Heart left ventricle (tissue), 16 donors: ENCODE data around the gene ETFB. TPM values are rescaled to one million over a fixed set of nuclear protein-coding genes. Genes with fewer than 3 reads are reported as not detected.

ENCODE experiments used
- ATAC-seq, 4 donors: fragments of 200-7000 bp; cut with Tn5 transposase; one replicate each; pipeline ENCODE4 v1.9.1; 2020 to 2022; ENCODE audit warnings: moderate library complexity in 4 of 4, mild to moderate bottlenecking in 3 of 4, moderate number of reproducible peaks in 1 of 4
- DNase-seq, 5 donors: peaks; one replicate each; pipeline ENCODE4 v3.0.0-alpha.2; 2020
- H3K27ac ChIP-seq, 12 donors: fragments of 200-600 bp; sonication (generic) in 4 of 12; one replicate each; pipeline versions ENCODE4 v1.5.0 to v1.8.0; 2016 to 2022; ENCODE audit warnings: mild to moderate bottlenecking in 2 of 12
- H3K27me3 ChIP-seq, 9 donors: fragments of 200-600 bp; sonication (generic) in 2 of 9; one replicate each; pipeline versions ENCODE4 v1.5.1 to v1.8.0; 2016 to 2022; ENCODE audit warnings: mild to moderate bottlenecking in 3 of 9
- H3K36me3 ChIP-seq, 9 donors: fragments of 200-600 bp; sonication (generic) in 2 of 9; one replicate each; pipeline versions ENCODE4 v1.5.0 to v1.8.0; 2018 to 2022; ENCODE audit warnings: mild to moderate bottlenecking in 2 of 9
- H3K4me1 ChIP-seq, 12 donors: fragments of 200-600 bp; sonication (generic) in 4 of 12; one replicate each; pipeline versions ENCODE4 v1.5.0 to v1.8.0; 2016 to 2022; ENCODE audit warnings: mild to moderate bottlenecking in 3 of 12
- H3K4me3 ChIP-seq, 12 donors: fragments of 200-600 bp; sonication (generic) in 4 of 12; one replicate each; pipeline versions ENCODE4 v1.5.0 to v1.8.0; 2017 to 2022; ENCODE audit warnings: mild to moderate bottlenecking in 9 of 12, moderate library complexity in 4 of 12
- H3K9me3 ChIP-seq, 12 donors: fragments of 200-600 bp; sonication (generic) in 4 of 12; one replicate each; pipeline versions ENCODE4 v1.5.0 to v1.8.0; 2016 to 2022; ENCODE audit warnings: mild to moderate bottlenecking in 1 of 12
- POLR2A ChIP-seq, 2 donors: fragments of 450-650 bp; IDR thresholded peaks; one replicate each; pipeline ENCODE4 v1.6.1; 2017; ENCODE audit warnings: antibody characterized with exemption in 2 of 2, mild to moderate bottlenecking in 2 of 2, moderate library complexity in 2 of 2
- WGBS, 4 donors: extraction: QIAGEN DNeasy Blood & Tissue Kit in 2 of 4; methylation state at CpG; one replicate each; pipeline versions ENCODE4 v1.1.5 to v1.1.7; 2013 to 2018; 5-methylcytosine and 5-hydroxymethylcytosine counted together
- intact Hi-C, 10 donors: fragments of 100-400 bp; cut with DNase I; formaldehyde crosslinking; loops; one replicate each; pipeline versions ENCODE4 v1.11.1 to v1.14.2; 2022
- polyA plus RNA-seq, 2 donors: library from polyadenylated mRNA; stranded (reverse); fragments of 200-250 nt; gene quantifications; one replicate each; pipeline ENCODE4 v1.2.3, GENCODE V29; 2013
- total RNA-seq, 9 donors: library from RNA; depleted of rRNA in 2 of 9; stranded (reverse); fragments of >200 nt in 2 of 9; fragmentation: NEBNext Ultra II Directional in 3 of 9; extraction: Animal tissue kit (Norgen Biotek cat#: 25700) in 3 of 9; gene quantifications; one replicate each; pipeline versions ENCODE4 v1.1.0 to v1.2.4, GENCODE V29; 2016 to 2023
- TF ChIP-seq, protein P1 (sequence below), 12 donors: fragments of 200-600 bp; sonication (generic) in 4 of 12; IDR thresholded peaks; one replicate each; pipeline versions ENCODE4 v1.5.0 to v1.8.0; 2018 to 2022; ENCODE audit warnings: antibody characterized with exemption in 12 of 12, mild to moderate bottlenecking in 5 of 12
- donor health status: ischemic (EF 13 %, LVEDD 7.1; RV severe dilation, severe dysfunction).
- donor health status: healthy with polysubstance abuse.
- donor health status: DM: no; HTN: yes; CAD: no.
- donor health status: DM: no; HTN: no; CAD: no.
- donor health status: ischemic (EF 25% LVEDD 6.9; RV normal size, moderate dysfunction).
- donor health status: ischemic (EF 25% LVEDD 5.7; RV mildly dilated, moderate dysfunction).
- donor health status: healthy.
- donor health status: DM: yes; HTN: yes; CAD: no.
- donor health status: ischemic (EF 35%, LVEDD 5.7; RV mildly dilated, moderate dysfunction).
- donor health status: nonischemic (EF 11% LVEDD 7.7; RV severe dilation, severe dysfunction).
- donor health status: DM: yes; HTN: yes; CAD: no.
- donor health status: PGD.
- donor health status: ischemic (EF 29% LVEDD 5.4; RV normal size, mild dysfunction).
- donor health status: nonischemic (EF 23%, LVEDD 6.1; RV moderate dilation, normal function).

The ETFB gene
- total and polyA plus RNA-seq, 11 donors: 206 to 835 (median 301) TPM

DNA sequence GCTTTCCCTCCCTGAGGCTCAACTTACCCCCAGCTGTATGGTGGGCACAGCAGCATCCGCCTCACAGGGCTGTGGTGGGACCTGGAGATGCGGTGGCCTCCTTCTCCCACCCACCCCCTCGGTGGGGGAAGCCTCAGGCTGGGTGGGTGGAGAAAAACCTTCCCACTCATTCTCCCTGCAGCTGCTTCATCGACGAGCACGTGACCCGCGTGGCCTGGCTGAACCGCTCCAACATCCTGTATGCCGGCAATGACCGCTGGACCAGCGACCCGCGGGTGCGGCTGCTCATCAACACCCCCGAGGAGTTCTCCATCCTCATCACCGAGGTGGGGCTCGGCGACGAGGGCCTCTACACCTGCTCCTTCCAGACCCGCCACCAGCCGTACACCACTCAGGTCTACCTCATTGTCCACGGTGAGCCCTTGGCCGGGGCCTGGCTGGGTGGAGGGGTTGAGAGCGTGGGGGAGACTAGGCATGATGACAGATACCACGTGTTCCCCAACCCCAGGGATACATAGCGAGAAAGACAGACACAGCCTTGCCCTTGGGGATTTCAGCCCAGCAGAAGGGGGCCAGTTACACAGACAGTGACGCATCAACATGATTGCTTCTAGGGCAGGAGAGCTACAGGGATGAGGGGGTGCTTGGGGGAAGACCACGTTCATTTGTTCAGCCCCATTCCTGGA, 42.6 kb downstream of the ETFB start:
- Histone ChIP-seq H3K27me3 (peaks cover 19 to 52% (median 29%) of the 10 kb centered on the region in 9 donors), H3K4me1 (peaks cover 0 to 17% (median 4%) of the 10 kb centered on the region in 12 donors), H3K27ac (no peak overlapping the region), H3K36me3 (no peaks in the 10 kb centered on the region), H3K9me3 (no peaks in the 10 kb centered on the region), H3K4me3 (no peak overlapping the region)
- 68 to 77% (median 73%) methylated on average over 28 to 29 of the region's 29 CpGs for WGBS, 4 donors
- DNase-seq (no peak), ATAC-seq (no peak)
- TF ChIP-seq, protein P1, sequence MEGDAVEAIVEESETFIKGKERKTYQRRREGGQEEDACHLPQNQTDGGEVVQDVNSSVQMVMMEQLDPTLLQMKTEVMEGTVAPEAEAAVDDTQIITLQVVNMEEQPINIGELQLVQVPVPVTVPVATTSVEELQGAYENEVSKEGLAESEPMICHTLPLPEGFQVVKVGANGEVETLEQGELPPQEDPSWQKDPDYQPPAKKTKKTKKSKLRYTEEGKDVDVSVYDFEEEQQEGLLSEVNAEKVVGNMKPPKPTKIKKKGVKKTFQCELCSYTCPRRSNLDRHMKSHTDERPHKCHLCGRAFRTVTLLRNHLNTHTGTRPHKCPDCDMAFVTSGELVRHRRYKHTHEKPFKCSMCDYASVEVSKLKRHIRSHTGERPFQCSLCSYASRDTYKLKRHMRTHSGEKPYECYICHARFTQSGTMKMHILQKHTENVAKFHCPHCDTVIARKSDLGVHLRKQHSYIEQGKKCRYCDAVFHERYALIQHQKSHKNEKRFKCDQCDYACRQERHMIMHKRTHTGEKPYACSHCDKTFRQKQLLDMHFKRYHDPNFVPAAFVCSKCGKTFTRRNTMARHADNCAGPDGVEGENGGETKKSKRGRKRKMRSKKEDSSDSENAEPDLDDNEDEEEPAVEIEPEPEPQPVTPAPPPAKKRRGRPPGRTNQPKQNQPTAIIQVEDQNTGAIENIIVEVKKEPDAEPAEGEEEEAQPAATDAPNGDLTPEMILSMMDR (IDR thresholded peaks at IDR 0.05): no peak
- no peak for TF ChIP-seq POLR2A (IDR thresholded peaks at IDR 0.05)
- intact Hi-C loops: no loop called here

DNA sequence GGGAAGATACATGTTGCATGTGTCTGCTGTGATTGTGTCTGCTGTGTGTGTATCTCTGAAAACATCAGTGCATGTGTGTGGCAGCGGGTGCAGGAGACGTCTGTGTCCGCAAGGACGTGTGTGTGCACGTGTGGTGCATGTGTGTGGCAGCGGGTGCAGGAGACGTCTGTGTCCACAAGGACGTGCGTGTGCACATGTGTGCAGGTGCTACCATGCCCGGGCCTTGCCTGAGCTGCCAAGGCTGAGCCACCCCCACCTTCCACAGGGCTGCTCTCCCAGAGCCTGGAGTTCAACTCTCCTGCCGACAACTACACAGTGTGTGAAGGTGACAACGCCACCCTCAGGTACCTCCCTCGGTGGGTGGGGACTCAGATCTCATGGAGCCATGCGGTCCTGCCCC, 44.4 kb downstream of the ETFB start:
- WGBS, 4 donors: 68 to 77% (median 74%) methylated on average over 14 of the region's 14 CpGs
- TF ChIP-seq, protein P1 (IDR thresholded peaks at IDR 0.05): no peak
- no peak for TF ChIP-seq POLR2A (IDR thresholded peaks at IDR 0.05)
- Histone ChIP-seq H3K9me3 (no peaks in the 10 kb centered on the region), H3K4me3 (no peak overlapping the region), H3K27ac (no peak overlapping the region), H3K4me1 (peaks cover 0 to 2% (median 0%) of the 10 kb centered on the region in 12 donors), H3K27me3 (peaks cover 1 to 44% (median 11%) of the 10 kb centered on the region in 9 donors), H3K36me3 (no peaks in the 10 kb centered on the region)
- DNase-seq (no peak), ATAC-seq (no peak)
- intact Hi-C loops: no loop called here

DNA sequence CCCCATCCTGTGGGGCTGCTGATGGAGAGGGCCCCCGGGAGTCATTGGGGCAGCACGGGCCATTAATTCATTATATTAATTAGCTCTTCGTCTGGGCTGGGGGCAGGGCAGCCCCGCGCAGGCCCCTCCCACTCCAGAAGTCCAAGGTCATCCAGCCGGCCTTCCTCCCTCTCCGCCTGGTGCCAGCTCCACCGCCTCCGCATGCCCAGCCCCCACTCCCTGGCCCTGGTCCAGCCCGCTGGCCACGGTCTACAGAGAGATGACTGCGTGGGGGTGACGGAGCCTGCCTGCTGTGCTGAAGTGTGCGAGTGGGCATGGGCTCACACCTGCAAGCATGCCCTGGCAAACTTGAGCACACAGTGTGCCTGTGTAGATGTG, 45.9 kb downstream of the ETFB start:
- peaks cover 0 to 43% (median 3%) of the 10 kb centered on the region in 9 donors for H3K27me3 ChIP-seq
- no peak overlapping the region for H3K4me3 ChIP-seq
- no peaks in the 10 kb centered on the region for H3K36me3 ChIP-seq
- no peak for TF ChIP-seq POLR2A (IDR thresholded peaks at IDR 0.05)
- TF ChIP-seq, protein P1 (IDR thresholded peaks at IDR 0.05): no peak
- H3K27ac ChIP-seq: no peak overlapping the region
- H3K9me3 ChIP-seq: no peaks in the 10 kb centered on the region
- 19 to 32% (median 24%) methylated on average over 10 to 14 of the region's 14 CpGs for WGBS, 4 donors
- intact Hi-C loops: no loop called here
- no peak for DNase-seq
- no peaks in the 10 kb centered on the region for H3K4me1 ChIP-seq
- ATAC-seq: no peak

DNA sequence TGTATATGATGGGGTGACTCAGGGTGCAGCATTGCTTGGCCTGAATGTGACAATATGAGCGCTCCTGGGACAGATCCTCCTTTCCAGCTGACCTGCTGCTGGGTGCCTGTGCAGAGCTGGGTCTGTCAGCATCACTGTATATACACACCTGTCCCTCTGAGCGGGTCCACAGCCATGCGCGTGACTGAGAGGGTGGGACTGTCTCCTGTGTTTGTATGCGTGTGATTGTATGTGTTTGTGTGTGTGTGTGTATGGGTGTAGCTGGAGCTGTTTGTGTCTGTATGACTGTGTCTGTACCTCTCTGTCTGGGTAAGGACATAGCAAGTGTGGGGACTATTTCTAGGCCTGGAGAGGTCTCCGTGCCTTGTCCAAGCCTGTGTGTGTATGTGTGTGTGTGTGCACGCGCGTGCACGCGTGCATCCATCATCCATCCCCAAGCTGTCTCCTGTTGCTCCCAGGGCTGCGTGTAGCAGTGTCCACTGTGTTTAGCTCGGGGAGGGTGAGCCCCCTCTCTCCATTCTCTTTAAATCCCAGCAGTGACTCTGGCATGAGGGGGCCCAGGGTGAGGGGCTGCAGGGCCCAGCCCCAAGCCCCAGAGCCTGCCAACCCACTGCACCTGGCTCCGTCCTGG, 46.4 kb downstream of the ETFB start:
- TF ChIP-seq POLR2A (IDR thresholded peaks at IDR 0.05): no peak
- TF ChIP-seq, protein P1 (IDR thresholded peaks at IDR 0.05): no peak
- 66 to 82% (median 78%) methylated on average over 11 to 14 of the region's 14 CpGs for WGBS, 4 donors
- intact Hi-C loops: no loop called here

More for the DNA sequence above, 46.4 kb downstream of the ETFB start:
- DNase-seq (no peak), ATAC-seq (peak in 1 of 4 donors; percentile 6)
- no peak overlapping the region for H3K4me3 ChIP-seq
- no peaks in the 10 kb centered on the region for H3K36me3 ChIP-seq
- peaks cover 0 to 48% (median 3%) of the 10 kb centered on the region in 9 donors for H3K27me3 ChIP-seq
- H3K4me1 ChIP-seq: no peaks in the 10 kb centered on the region
- H3K27ac ChIP-seq: no peak overlapping the region
- H3K9me3 ChIP-seq: peaks cover 0 to 5% (median 0%) of the 10 kb centered on the region in 12 donors
